Gastroesophageal sphincter (tissue), 4 donors: ENCODE data around the gene ZBTB25. TPM values are rescaled to one million over a fixed set of nuclear protein-coding genes. Genes with fewer than 3 reads are reported as not detected.

Experiments
- ATAC-seq: fragments of 150-250 bp; one replicate; pipeline ENCODE4 v1.9.1; 2016; ENCODE audit warnings: mild to moderate bottlenecking, moderate library complexity
- H3K27ac ChIP-seq, 4 donors: fragments of 200-600 bp; sonication (generic) in 3 of 4; 1 replicate in 3 of 4; 2 replicates in 1 of 4; pipeline ENCODE4 v1.5.1; 2016 to 2019
- H3K27me3 ChIP-seq: fragments of 200-600 bp; sonication (generic); one replicate; pipeline ENCODE4 v1.5.1; 2019
- H3K36me3 ChIP-seq, 2 donors: fragments of 200-600 bp; sonication (generic); one replicate each; pipeline ENCODE4 v1.5.1; 2019; ENCODE audit warnings: control low read depth in 1 of 2
- H3K4me1 ChIP-seq, 3 donors: fragments of 200-600 bp; sonication (generic); 1 replicate in 2 of 3; 2 replicates in 1 of 3; pipeline ENCODE4 v1.5.1; 2016 to 2019; ENCODE audit warnings: control low read depth in 2 of 3
- H3K4me3 ChIP-seq, 2 donors: fragments of 200-600 bp; sonication (generic); one replicate each; pipeline ENCODE4 v1.5.1; 2019; ENCODE audit warnings: mild to moderate bottlenecking in 1 of 2, moderate library complexity in 1 of 2
- H3K9me3 ChIP-seq, 3 donors: fragments of 200-600 bp; sonication (generic); one replicate each; pipeline ENCODE4 v1.5.1; 2017 to 2019; ENCODE audit warnings: control low read depth in 2 of 3
- EP300 ChIP-seq: sonication (generic); formaldehyde crosslinking; IDR thresholded peaks from one replicate; pipeline ENCODE4 v1.6.1; 2017; ENCODE audit warnings: antibody characterized with exemption, mild to moderate bottlenecking
- POLR2A ChIP-seq, 2 donors: fragments of 450-650 bp; IDR thresholded peaks; one replicate each; pipeline ENCODE4 v1.6.1; 2017; ENCODE audit warnings: antibody characterized with exemption in 2 of 2, mild to moderate bottlenecking in 2 of 2, moderate library complexity in 1 of 2
- POLR2AphosphoS5 ChIP-seq: sonication (generic); formaldehyde crosslinking; IDR thresholded peaks from one replicate; pipeline ENCODE4 v1.6.1; 2017; ENCODE audit warnings: antibody characterized with exemption
- WGBS, 2 donors: methylation state at CpG; one replicate each; pipeline ENCODE4 v1.1.5; 2018; ENCODE audit warnings: low coverage in 1 of 2; 5-methylcytosine and 5-hydroxymethylcytosine counted together
- total RNA-seq, 4 donors: library from RNA; depleted of rRNA; stranded (reverse); fragments of >200 nt; gene quantifications; one replicate each; pipeline ENCODE4 v1.1.0, GENCODE V29; 2016
- TF ChIP-seq, protein P1 (sequence below), 4 experiments: fragments of 200-600 bp in 2 of 4; fragments of 450-650 bp in 2 of 4; sonication (generic) in 1 of 4; IDR thresholded peaks; one replicate each; pipeline ENCODE4 v1.5.1; 2017 to 2019; ENCODE audit warnings: antibody characterized with exemption in 4 of 4, mild to moderate bottlenecking in 2 of 4, moderate library complexity in 2 of 4

The ZBTB25 gene
- total RNA-seq, 4 donors from 2014 or later = 7.4 to 12.5 (median 9.8) TPM

DNA sequence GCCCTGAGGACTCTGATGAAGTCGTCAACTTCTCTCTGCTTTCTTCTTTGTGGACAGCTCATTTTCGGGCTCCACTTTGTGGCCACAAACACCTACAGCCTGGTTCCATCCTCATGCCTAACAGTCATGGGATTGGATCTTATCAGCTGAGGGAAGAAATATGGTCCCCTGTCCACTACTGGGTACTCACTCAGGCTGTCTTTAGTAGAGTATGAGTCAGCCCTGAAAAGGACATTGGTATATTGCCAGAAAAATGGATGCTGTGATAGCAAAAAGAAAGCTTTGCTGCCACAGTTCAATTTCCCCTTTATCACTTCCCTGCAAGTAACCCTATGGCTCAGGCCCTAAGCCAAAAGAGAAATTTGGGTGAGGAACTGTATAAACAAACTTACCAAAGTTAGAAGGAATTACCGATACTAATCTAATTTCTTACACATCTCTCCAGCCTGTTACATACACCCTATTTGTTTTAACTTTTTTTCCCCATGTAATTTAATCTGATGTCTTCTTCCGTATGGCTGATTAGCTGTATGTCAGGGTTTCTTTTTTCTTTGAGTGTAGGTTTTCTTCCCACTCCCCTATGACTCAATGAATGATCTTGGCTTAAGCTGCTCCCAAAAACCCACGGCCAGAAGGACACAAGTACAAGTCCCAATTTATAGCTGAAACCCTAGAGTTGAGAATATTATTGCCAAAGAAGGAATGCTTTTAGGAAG is 86.4 kb downstream of the ZBTB25 start:
- Histone ChIP-seq H3K4me1 (no peaks in the 10 kb centered on the region), H3K27ac (no peak overlapping the region), H3K36me3 (peaks cover 0 to 99% of the 10 kb centered on the region in 2 donors), H3K4me3 (no peak overlapping the region), H3K27me3 (no peaks in the 10 kb centered on the region), H3K9me3 (no peaks in the 10 kb centered on the region)
- TF ChIP-seq POLR2AphosphoS5 (no peak), POLR2A (IDR thresholded peaks at IDR 0.05) (no peak), EP300 (no peak)
- TF ChIP-seq, protein P1, sequence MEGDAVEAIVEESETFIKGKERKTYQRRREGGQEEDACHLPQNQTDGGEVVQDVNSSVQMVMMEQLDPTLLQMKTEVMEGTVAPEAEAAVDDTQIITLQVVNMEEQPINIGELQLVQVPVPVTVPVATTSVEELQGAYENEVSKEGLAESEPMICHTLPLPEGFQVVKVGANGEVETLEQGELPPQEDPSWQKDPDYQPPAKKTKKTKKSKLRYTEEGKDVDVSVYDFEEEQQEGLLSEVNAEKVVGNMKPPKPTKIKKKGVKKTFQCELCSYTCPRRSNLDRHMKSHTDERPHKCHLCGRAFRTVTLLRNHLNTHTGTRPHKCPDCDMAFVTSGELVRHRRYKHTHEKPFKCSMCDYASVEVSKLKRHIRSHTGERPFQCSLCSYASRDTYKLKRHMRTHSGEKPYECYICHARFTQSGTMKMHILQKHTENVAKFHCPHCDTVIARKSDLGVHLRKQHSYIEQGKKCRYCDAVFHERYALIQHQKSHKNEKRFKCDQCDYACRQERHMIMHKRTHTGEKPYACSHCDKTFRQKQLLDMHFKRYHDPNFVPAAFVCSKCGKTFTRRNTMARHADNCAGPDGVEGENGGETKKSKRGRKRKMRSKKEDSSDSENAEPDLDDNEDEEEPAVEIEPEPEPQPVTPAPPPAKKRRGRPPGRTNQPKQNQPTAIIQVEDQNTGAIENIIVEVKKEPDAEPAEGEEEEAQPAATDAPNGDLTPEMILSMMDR (IDR thresholded peaks at IDR 0.05) = no peak
- WGBS, 2 donors = 69 to 81% methylated on average over 5 of the region's 5 CpGs
- no peak for ATAC-seq

DNA sequence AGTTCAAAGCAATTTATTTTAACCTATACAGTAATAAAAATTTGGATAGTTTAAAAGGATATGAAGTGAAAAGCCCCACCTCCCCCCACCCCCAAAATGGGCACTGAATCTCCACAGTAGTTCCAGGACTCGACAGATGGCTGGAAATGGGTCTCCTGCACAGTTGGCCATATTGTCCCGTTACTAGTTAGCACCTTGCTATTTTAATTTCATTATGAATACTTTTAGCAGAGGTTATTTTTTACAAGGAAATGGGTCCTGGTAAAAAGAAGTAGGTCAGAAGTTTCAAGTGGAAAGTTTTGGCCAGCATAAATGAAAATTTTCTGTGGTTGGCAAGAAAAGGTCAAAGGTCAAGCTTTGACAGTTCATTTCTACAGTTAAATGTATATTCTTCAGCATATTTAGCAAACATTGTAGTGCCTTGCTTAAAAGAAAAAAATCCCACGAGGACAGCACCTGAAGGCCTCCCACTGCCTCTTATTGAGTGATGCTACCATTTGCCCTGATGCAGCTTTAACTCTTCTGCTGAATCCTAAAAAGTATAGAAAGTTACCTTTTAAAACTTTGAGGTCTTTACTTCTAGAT is 87.2 kb downstream of the ZBTB25 start:
- TF ChIP-seq POLR2A (IDR thresholded peaks at IDR 0.05) = no peak
- TF ChIP-seq, protein P1 (IDR thresholded peaks at IDR 0.05) = no peak
- TF ChIP-seq EP300 = no peak
- TF ChIP-seq POLR2AphosphoS5 = no peak
- no peak for ATAC-seq
- H3K4me3 ChIP-seq = no peak overlapping the region
- no peaks in the 10 kb centered on the region for H3K9me3 ChIP-seq
- H3K27me3 ChIP-seq = no peaks in the 10 kb centered on the region
- H3K27ac ChIP-seq = no peak overlapping the region
- H3K36me3 ChIP-seq = peaks cover 0 to 100% of the 10 kb centered on the region in 2 donors
- 81 to 86% methylated on average over 3 of the region's 3 CpGs for WGBS, 2 donors
- no peaks in the 10 kb centered on the region for H3K4me1 ChIP-seq

DNA sequence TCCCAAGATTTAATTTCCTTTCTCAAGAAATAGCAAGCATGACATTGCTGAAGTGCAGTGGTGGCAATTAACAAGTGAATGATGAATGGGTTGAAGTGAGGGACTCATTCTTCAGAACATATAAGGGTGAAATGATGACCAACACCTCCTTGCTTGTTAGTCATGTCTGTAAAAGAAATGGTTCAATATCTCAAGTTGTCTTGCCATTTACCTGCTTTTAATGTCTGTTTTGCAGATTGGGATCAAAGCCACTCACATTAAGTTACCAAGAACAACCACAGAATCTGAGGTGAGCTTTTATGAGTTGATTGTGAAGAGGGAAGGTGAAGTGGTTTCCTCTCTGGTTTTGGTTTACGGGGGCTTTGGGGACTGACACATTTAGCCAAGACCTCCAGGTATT is 91.4 kb downstream of the ZBTB25 start:
- ATAC-seq = no peak
- H3K27ac ChIP-seq = no peak overlapping the region
- no peaks in the 10 kb centered on the region for H3K9me3 ChIP-seq
- no peaks in the 10 kb centered on the region for H3K4me1 ChIP-seq
- no peak overlapping the region for H3K4me3 ChIP-seq
- H3K27me3 ChIP-seq = no peaks in the 10 kb centered on the region
- 94% methylated on average over 1 of the region's 1 CpG; no CpG with 5 or more reads in 1 of the 2 donors for WGBS, 2 donors
- H3K36me3 ChIP-seq = peaks cover 0 to 64% of the 10 kb centered on the region in 2 donors
- TF ChIP-seq POLR2A (IDR thresholded peaks at IDR 0.05) (no peak), POLR2AphosphoS5 (no peak), EP300 (no peak)
- TF ChIP-seq, protein P1 (IDR thresholded peaks at IDR 0.05) = no peak

DNA sequence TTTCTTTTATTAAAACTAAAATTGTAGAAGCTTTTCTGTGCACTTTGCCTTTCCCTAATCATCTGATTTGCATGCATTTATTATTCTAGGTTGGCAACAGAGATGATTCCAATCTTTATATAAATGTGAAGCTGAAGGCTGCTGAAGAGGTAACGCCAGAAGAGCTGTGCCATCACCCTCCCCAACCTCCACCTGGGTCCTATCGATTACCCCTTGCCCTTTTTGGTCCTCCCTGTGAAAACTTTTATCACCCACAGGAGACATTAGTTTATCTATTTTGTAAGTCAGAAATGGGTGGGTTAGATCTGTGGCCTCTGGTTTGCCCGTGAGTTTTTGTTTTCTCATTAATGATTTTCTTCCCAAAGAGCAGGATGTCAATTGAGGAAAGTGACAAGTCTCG is 92.6 kb downstream of the ZBTB25 start:
- ATAC-seq = no peak
- no peak for TF ChIP-seq POLR2AphosphoS5
- TF ChIP-seq, protein P1 (IDR thresholded peaks at IDR 0.05) = no peak
- no peak for TF ChIP-seq EP300
- no peak for TF ChIP-seq POLR2A (IDR thresholded peaks at IDR 0.05)
- 79 to 88% methylated on average over 4 of the region's 4 CpGs for WGBS, 2 donors

More for the DNA sequence above, 92.6 kb downstream of the ZBTB25 start:
- Histone ChIP-seq H3K4me1 (no peaks in the 10 kb centered on the region), H3K9me3 (no peaks in the 10 kb centered on the region), H3K27ac (no peak overlapping the region), H3K36me3 (peaks cover 0 to 51% of the 10 kb centered on the region in 2 donors), H3K4me3 (no peak overlapping the region), H3K27me3 (no peaks in the 10 kb centered on the region)
